Liver (tissue), 9 donors: ENCODE data around the gene PPHLN1. TPM values are rescaled to one million over a fixed set of nuclear protein-coding genes. Genes with fewer than 3 reads are reported as not detected.

Experiments used
- DNase-seq: peaks from one replicate; pipeline ENCODE4 v3.0.0-alpha.2; 2017; ENCODE audit warnings: low spot score
- H3K27ac ChIP-seq, 2 donors: one replicate each; pipeline ENCODE4 v1.7.0; 2013; ENCODE audit warnings: inconsistent platforms in 2 of 2, low read length in 2 of 2, control low read depth in 1 of 2, low read depth in 1 of 2, mild to moderate bottlenecking in 1 of 2
- H3K27me3 ChIP-seq, 4 donors: one replicate each; pipeline versions ENCODE4 v1.6.1 to v1.7.0; 2013; ENCODE audit warnings: low read length in 3 of 4, inconsistent platforms in 1 of 4, mild to moderate bottlenecking in 1 of 4, moderate library complexity in 1 of 4; ENCODE audit not compliant: control insufficient read depth in 4 of 4, insufficient read depth in 4 of 4
- H3K36me3 ChIP-seq, 4 donors: one replicate each; pipeline versions ENCODE4 v1.6.1 to v1.7.0; 2013; ENCODE audit warnings: low read length in 3 of 4, mild to moderate bottlenecking in 3 of 4, low read depth in 1 of 4, moderate library complexity in 1 of 4; ENCODE audit not compliant: control insufficient read depth in 4 of 4, insufficient read depth in 3 of 4
- H3K4me1 ChIP-seq, 4 donors: one replicate each; pipeline versions ENCODE4 v1.6.1 to v1.7.0; 2013; ENCODE audit warnings: low read length in 3 of 4, mild to moderate bottlenecking in 3 of 4, moderate library complexity in 1 of 4; ENCODE audit not compliant: control insufficient read depth in 4 of 4, insufficient read depth in 4 of 4
- H3K4me3 ChIP-seq, 3 donors: one replicate each; pipeline versions ENCODE4 v1.6.1 to v1.7.0; 2013; ENCODE audit warnings: low read length in 3 of 3, control low read depth in 1 of 3, low read depth in 1 of 3, mild to moderate bottlenecking in 1 of 3
- H3K9ac ChIP-seq, 2 donors: one replicate each; pipeline ENCODE4 v1.7.0; 2013; ENCODE audit warnings: low read length in 2 of 2, mild to moderate bottlenecking in 2 of 2, moderate library complexity in 2 of 2, control low read depth in 1 of 2, low read depth in 1 of 2
- H3K9me3 ChIP-seq, 4 donors: one replicate each; pipeline versions ENCODE4 v1.6.1 to v1.7.0; 2013; ENCODE audit warnings: low read length in 3 of 4; ENCODE audit not compliant: control insufficient read depth in 4 of 4
- ATF3 ChIP-seq: IDR thresholded peaks from 2 replicates; pipeline ENCODE4 v1.6.1; 2016; ENCODE audit warnings: antibody characterized with exemption
- EGR1 ChIP-seq, 2 donors: IDR thresholded peaks; 2 replicates each; pipeline ENCODE4 v1.6.1; 2016 to 2018; ENCODE audit warnings: antibody characterized with exemption in 2 of 2, low read depth in 2 of 2
- FOXA1 ChIP-seq: IDR thresholded peaks from 2 replicates; pipeline ENCODE4 v1.6.1; 2016; ENCODE audit warnings: antibody characterized with exemption
- FOXA2 ChIP-seq: IDR thresholded peaks from 2 replicates; pipeline ENCODE4 v1.6.1; 2016; ENCODE audit warnings: antibody characterized with exemption
- GABPA ChIP-seq, 2 donors: IDR thresholded peaks in 1 of 2; conservative IDR thresholded peaks in 1 of 2; 2 replicates each; pipeline ENCODE4 v1.6.1; 2016; ENCODE audit warnings: antibody characterized with exemption in 2 of 2, mild to moderate bottlenecking in 1 of 2, moderate library complexity in 1 of 2
- HNF4A ChIP-seq, 2 donors: conservative IDR thresholded peaks; 2 replicates each; pipeline ENCODE4 v1.6.1; 2016; ENCODE audit warnings: antibody characterized with exemption in 2 of 2, mild to moderate bottlenecking in 2 of 2
- HNF4G ChIP-seq: IDR thresholded peaks from 2 replicates; pipeline ENCODE4 v1.6.1; 2016; ENCODE audit warnings: antibody characterized with exemption
- JUND ChIP-seq, 2 donors: IDR thresholded peaks; 2 replicates each; pipeline ENCODE4 v1.6.1; 2016; ENCODE audit warnings: antibody characterized with exemption in 2 of 2
- MAX ChIP-seq: IDR thresholded peaks from 2 replicates; pipeline ENCODE4 v1.6.1; 2016; ENCODE audit warnings: antibody characterized with exemption
- NR2F2 ChIP-seq: IDR thresholded peaks from 2 replicates; pipeline ENCODE4 v1.6.1; 2016; ENCODE audit warnings: antibody characterized with exemption
- RAD21 ChIP-seq, 2 donors: IDR thresholded peaks; 2 replicates each; pipeline ENCODE4 v1.6.1; 2016; ENCODE audit warnings: antibody characterized with exemption in 2 of 2, mild to moderate bottlenecking in 2 of 2
- RXRA ChIP-seq, 2 donors: IDR thresholded peaks; 2 replicates each; pipeline ENCODE4 v1.6.1; 2017 to 2018; ENCODE audit warnings: antibody characterized with exemption in 2 of 2, mild to moderate bottlenecking in 1 of 2
- TAF1 ChIP-seq: conservative IDR thresholded peaks from 2 replicates; pipeline ENCODE4 v1.6.1; 2016; ENCODE audit warnings: antibody characterized with exemption, mild to moderate bottlenecking
- YY1 ChIP-seq: IDR thresholded peaks from 2 replicates; pipeline ENCODE4 v1.6.1; 2016; ENCODE audit warnings: antibody characterized with exemption, mild to moderate bottlenecking
- polyA plus RNA-seq, 2 donors: library from polyadenylated mRNA; stranded (reverse) in 1 of 2; unstranded in 1 of 2; fragments of 200-250 nt in 1 of 2; fragments of >200 nt in 1 of 2; fragmentation: Nextera tagmentation in 1 of 2; extraction: Ambion mirVana in 1 of 2; gene quantifications; one replicate each; pipeline versions ENCODE4 v1.2.1 to v1.2.3, GENCODE V29; 2013 to 2015
- total RNA-seq, 2 donors: library from RNA; depleted of rRNA; stranded (reverse); fragments of >200 nt; gene quantifications; one replicate each; pipeline ENCODE4 v1.2.3, GENCODE V29; 2014
- TF ChIP-seq, protein P1 (sequence below): IDR thresholded peaks from 2 replicates; pipeline ENCODE4 v1.6.1; 2016; ENCODE audit warnings: antibody characterized with exemption, mild to moderate bottlenecking
- TF ChIP-seq, protein P2 (sequence below): IDR thresholded peaks from 2 replicates; pipeline ENCODE4 v1.6.1; 2016; ENCODE audit warnings: antibody characterized with exemption
- TF ChIP-seq, protein P3 (sequence below): fragments of 150-350 bp; IDR thresholded peaks from 2 replicates; pipeline ENCODE4 v1.5.1; 2017; ENCODE audit warnings: improper control_type of control experiment, low read depth, low read length; ENCODE audit not compliant: missing input control
- donor health status: healthy.
- donor health status: healthy.
- donor health status: healthy.
- donor health status: healthy.
- donor health status: healthy.

PPHLN1 gene
- total and polyA plus RNA-seq, 4 donors, result 11.6 to 40.3 (median 27.7) TPM

DNA sequence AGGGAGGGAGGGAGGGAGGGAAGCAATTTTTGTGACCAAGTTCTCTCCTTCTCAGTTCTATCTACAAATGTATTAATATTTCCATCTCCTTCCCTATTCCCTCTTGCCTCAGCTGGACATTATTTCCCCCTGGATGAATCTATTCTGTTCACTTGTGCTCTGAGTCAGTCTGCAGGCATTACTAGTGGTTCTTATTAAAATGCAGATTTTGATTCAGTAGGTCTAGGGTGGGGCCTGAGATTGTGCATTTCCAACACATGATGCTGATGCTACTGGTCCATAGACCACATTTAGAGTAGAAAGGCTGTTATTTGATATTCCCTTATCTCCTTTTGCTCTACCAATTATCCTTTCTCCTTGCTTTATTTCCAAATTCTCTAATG, 47.8 kb upstream of the PPHLN1 start:
- H3K4me3 ChIP-seq, result no peak overlapping the region

More for the DNA sequence above, 47.8 kb upstream of the PPHLN1 start:
- no peak overlapping the region for H3K27ac ChIP-seq
- peaks cover 0 to 17% (median 12%) of the 10 kb centered on the region in 4 donors for H3K4me1 ChIP-seq
- TF ChIP-seq EGR1 (IDR thresholded peaks at IDR 0.05; ENCODE audit: low read depth in 2 of 2), result no peak
- TF ChIP-seq, protein P1, sequence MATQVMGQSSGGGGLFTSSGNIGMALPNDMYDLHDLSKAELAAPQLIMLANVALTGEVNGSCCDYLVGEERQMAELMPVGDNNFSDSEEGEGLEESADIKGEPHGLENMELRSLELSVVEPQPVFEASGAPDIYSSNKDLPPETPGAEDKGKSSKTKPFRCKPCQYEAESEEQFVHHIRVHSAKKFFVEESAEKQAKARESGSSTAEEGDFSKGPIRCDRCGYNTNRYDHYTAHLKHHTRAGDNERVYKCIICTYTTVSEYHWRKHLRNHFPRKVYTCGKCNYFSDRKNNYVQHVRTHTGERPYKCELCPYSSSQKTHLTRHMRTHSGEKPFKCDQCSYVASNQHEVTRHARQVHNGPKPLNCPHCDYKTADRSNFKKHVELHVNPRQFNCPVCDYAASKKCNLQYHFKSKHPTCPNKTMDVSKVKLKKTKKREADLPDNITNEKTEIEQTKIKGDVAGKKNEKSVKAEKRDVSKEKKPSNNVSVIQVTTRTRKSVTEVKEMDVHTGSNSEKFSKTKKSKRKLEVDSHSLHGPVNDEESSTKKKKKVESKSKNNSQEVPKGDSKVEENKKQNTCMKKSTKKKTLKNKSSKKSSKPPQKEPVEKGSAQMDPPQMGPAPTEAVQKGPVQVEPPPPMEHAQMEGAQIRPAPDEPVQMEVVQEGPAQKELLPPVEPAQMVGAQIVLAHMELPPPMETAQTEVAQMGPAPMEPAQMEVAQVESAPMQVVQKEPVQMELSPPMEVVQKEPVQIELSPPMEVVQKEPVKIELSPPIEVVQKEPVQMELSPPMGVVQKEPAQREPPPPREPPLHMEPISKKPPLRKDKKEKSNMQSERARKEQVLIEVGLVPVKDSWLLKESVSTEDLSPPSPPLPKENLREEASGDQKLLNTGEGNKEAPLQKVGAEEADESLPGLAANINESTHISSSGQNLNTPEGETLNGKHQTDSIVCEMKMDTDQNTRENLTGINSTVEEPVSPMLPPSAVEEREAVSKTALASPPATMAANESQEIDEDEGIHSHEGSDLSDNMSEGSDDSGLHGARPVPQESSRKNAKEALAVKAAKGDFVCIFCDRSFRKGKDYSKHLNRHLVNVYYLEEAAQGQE, result no peak
- TF ChIP-seq RXRA (IDR thresholded peaks at IDR 0.05), result no peak
- no peak for TF ChIP-seq GABPA (IDR thresholded peaks at IDR 0.05 in 1 of 2, conservative IDR thresholded peaks at IDR 0.05 in 1 of 2)
- TF ChIP-seq NR2F2, result no peak
- no peak for TF ChIP-seq MAX
- no peak for TF ChIP-seq FOXA2
- TF ChIP-seq, protein P2, sequence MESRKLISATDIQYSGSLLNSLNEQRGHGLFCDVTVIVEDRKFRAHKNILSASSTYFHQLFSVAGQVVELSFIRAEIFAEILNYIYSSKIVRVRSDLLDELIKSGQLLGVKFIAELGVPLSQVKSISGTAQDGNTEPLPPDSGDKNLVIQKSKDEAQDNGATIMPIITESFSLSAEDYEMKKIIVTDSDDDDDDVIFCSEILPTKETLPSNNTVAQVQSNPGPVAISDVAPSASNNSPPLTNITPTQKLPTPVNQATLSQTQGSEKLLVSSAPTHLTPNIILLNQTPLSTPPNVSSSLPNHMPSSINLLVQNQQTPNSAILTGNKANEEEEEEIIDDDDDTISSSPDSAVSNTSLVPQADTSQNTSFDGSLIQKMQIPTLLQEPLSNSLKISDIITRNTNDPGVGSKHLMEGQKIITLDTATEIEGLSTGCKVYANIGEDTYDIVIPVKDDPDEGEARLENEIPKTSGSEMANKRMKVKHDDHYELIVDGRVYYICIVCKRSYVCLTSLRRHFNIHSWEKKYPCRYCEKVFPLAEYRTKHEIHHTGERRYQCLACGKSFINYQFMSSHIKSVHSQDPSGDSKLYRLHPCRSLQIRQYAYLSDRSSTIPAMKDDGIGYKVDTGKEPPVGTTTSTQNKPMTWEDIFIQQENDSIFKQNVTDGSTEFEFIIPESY, result no peak
- no peak for TF ChIP-seq FOXA1
- TF ChIP-seq ATF3, result no peak
- no peak for TF ChIP-seq RAD21 (IDR thresholded peaks at IDR 0.05)
- TF ChIP-seq TAF1, result no peak
- TF ChIP-seq, protein P3, sequence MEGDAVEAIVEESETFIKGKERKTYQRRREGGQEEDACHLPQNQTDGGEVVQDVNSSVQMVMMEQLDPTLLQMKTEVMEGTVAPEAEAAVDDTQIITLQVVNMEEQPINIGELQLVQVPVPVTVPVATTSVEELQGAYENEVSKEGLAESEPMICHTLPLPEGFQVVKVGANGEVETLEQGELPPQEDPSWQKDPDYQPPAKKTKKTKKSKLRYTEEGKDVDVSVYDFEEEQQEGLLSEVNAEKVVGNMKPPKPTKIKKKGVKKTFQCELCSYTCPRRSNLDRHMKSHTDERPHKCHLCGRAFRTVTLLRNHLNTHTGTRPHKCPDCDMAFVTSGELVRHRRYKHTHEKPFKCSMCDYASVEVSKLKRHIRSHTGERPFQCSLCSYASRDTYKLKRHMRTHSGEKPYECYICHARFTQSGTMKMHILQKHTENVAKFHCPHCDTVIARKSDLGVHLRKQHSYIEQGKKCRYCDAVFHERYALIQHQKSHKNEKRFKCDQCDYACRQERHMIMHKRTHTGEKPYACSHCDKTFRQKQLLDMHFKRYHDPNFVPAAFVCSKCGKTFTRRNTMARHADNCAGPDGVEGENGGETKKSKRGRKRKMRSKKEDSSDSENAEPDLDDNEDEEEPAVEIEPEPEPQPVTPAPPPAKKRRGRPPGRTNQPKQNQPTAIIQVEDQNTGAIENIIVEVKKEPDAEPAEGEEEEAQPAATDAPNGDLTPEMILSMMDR, result no peak
- no peak for TF ChIP-seq HNF4A (conservative IDR thresholded peaks at IDR 0.05)
- TF ChIP-seq HNF4G, result no peak
- TF ChIP-seq JUND (IDR thresholded peaks at IDR 0.05), result no peak
- no peak for TF ChIP-seq YY1
- no peaks in the 10 kb centered on the region for H3K36me3 ChIP-seq
- no peak for DNase-seq
- no peaks in the 10 kb centered on the region for H3K9me3 ChIP-seq
- H3K9ac ChIP-seq, result no peak overlapping the region
- H3K27me3 ChIP-seq, result no peaks in the 10 kb centered on the region
